SJSA1 (cell line): ENCODE results near the gene FAM90A1. TPM values are rescaled to one million over a fixed set of nuclear protein-coding genes. Genes with fewer than 3 reads are reported as not detected.

Experiments used
- total RNA-seq: library from RNA; depleted of rRNA; stranded (reverse); fragments of >200 nt; shearing (Covaris generic); gene quantifications from 2 replicates; pipeline ENCODE4 v1.2.3, GENCODE V29; 2014; rRNA removed

The FAM90A1 gene
- total RNA-seq, 1 experiment from 2014 or later, result not detected

Other genes starting within 250 kb of the FAM90A1 start
- 10.3 and 12.1 TPM in 2 replicates for gene FOXJ2, start 194.9 kb downstream of the FAM90A1 start, total RNA-seq
- gene C3AR1, start 161.3 kb downstream of the FAM90A1 start, total RNA-seq, result 0.13 and 1.9 TPM in 2 replicates
- 38.8 and 61.7 TPM in 2 replicates for gene NECAP1, start 145.3 kb downstream of the FAM90A1 start, total RNA-seq
- gene CLEC4A, start 104.0 kb downstream of the FAM90A1 start, total RNA-seq, result 0.16 TPM in 1 of 2 replicates, not detected in the other
- gene ZNF705A, start 70.6 kb downstream of the FAM90A1 start, total RNA-seq, result not detected in 2 replicates
- gene CLEC6A, start 228.3 kb upstream of the FAM90A1 start, total RNA-seq, result not detected in 2 replicates